GM13977 (cell line): ENCODE measurements around the gene KHDRBS2.

Source experiments
- DNase-seq: peaks from one replicate; pipeline ENCODE4 v3.0.0; 2012; ENCODE audit warnings: low spot score
- CTCF ChIP-seq: IDR thresholded peaks from 2 replicates; pipeline ENCODE4 v1.5.1; 2012; ENCODE audit warnings: mild to moderate bottlenecking, control low read depth; ENCODE audit not compliant: insufficient read depth; ENCODE audit errors: extremely low read depth, missing control alignments
- in situ Hi-C: fragments of 300-500 bp; cut with MboI; formaldehyde crosslinking; loops from one replicate; pipeline ENCODE4 v1.12.0; 2022; ENCODE audit warnings: low sequenced_read_pairs, low pct_unique_long_range_greater_than_20kb, mixed read lengths, inconsistent platforms; ENCODE audit not compliant: unreplicated experiment

KHDRBS2 gene

GRCh38 chr6:61869632-61870400, 416.2 kb downstream of the KHDRBS2 start:
- DNase-seq = no peak
- TF ChIP-seq CTCF = no peak
- in situ Hi-C loops = no loop called here

- in situ Hi-C loops = no loop called here
- no peak for DNase-seq
- TF ChIP-seq CTCF = no peak
These were observed 417.4 kb downstream of the KHDRBS2 start for GRCh38 chr6:61868507-61869080.

GRCh38 chr6:61867635-61868034, 418.4 kb downstream of the KHDRBS2 start:
- in situ Hi-C loops = no loop called here
- no peak for TF ChIP-seq CTCF
- no peak for DNase-seq

GRCh38 chr6:61857541-61857940, 428.5 kb downstream of the KHDRBS2 start:
- no peak for DNase-seq
- no peak for TF ChIP-seq CTCF
- in situ Hi-C loops = no loop called here

GRCh38 chr6:61841958-61842357, 444.1 kb downstream of the KHDRBS2 start:
- no peak for TF ChIP-seq CTCF
- no peak for DNase-seq
- in situ Hi-C loops = no loop called here

GRCh38 chr6:61835237-61835636, 450.8 kb downstream of the KHDRBS2 start:
- TF ChIP-seq CTCF = no peak
- in situ Hi-C loops = no loop called here
- no peak for DNase-seq
